ENCODE results near the gene C2CD2L. TPM values are rescaled to one million over a fixed set of nuclear protein-coding genes. Genes with fewer than 3 reads are reported as not detected.
"Not testable (repeated sequence)": the region's sequence is repeated elsewhere in the genome, so short reads cannot be mapped to it uniquely, and the experiment has no call there.

Gene C2CD2L
- total RNA-seq, 1 experiment from 2014 or later, result 10.3 TPM

GRCh38 chr11:119149786-119150275 lies 42.7 kb downstream of the C2CD2L start:
- no peak for DNase-seq (ENCODE audit: low read depth)

DNA sequence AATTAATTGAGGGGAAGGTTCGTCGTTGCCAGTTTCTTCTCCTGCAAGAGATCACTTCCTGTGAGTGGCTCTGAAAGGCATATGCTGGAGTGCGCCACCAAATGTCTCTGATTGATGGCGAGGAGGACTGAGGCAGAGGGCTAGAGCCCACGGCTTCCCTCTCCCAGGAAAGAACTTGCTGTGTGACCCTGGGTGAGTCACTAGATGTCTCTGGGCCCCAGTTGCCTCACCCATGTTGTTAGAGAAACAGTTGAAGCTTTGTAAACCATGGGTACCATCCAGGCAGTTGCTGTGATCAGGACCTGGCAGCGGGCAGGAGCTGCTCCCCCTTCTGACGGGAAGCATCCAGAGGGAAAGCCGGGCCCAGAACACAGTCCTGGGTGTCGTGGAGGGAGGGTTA lies 44.9 kb downstream of the C2CD2L start:
- DNase-seq (ENCODE audit: low read depth), result no peak

GRCh38 chr11:119152604-119153003 lies 45.5 kb downstream of the C2CD2L start:
- DNase-seq (ENCODE audit: low read depth), result no peak

GRCh38 chr11:119153049-119153818 lies 46.1 kb downstream of the C2CD2L start:
- DNase-seq (ENCODE audit: low read depth), result peak; percentile 33

- no peak for DNase-seq (ENCODE audit: low read depth)
Measured at GRCh38 chr11:119154178-119154577, 47.0 kb downstream of the C2CD2L start.

- DNase-seq (ENCODE audit: low read depth), result peak; percentile 47
Measured at GRCh38 chr11:119155733-119156492, 48.8 kb downstream of the C2CD2L start.

DNA sequence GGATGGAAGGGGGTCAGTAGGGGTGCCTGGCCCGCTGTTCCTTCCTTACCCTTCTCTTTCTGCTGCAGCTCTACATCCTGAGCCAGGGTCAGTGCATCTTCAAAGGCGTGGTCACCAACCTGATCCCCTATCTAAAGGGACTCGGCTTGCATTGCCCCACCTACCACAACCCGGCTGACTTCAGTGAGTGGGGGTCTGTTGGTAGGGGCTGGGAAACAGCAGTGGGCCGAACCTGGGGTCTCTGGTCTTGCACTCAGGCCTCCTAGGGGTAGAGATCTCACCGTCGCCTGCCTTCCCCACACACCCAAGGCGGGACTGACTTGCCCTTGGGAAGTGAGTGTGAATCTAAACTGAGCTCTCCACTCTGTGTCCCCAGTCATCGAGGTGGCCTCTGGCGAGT lies 49.4 kb downstream of the C2CD2L start:
- no peak for DNase-seq (ENCODE audit: low read depth)

DNA sequence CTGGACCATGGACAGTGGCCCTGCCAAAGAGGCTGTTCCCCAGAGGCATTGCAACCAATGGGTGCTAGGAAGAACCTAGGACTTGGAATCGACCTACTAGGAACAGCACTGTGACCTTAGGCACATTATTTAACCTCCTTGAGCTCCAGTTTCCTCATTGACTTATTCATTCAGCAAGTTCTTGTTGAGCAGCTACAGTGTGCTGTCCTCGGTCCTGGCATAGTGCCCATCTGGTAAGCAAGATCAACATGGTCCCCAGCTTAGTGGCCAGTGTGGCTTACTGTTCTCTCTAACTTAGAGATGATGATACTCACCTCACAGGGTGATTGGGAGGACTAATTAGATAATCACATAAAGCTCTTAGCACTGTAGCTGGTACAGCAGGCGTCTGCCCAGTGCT lies 49.9 kb downstream of the C2CD2L start:
- no peak for DNase-seq (ENCODE audit: low read depth)

GRCh38 chr11:119158467-119158866 lies 51.3 kb downstream of the C2CD2L start:
- DNase-seq (ENCODE audit: low read depth), result no peak

- no peak for DNase-seq (ENCODE audit: low read depth)
Measured at GRCh38 chr11:119160151-119160550, 53.0 kb downstream of the C2CD2L start.

DNA sequence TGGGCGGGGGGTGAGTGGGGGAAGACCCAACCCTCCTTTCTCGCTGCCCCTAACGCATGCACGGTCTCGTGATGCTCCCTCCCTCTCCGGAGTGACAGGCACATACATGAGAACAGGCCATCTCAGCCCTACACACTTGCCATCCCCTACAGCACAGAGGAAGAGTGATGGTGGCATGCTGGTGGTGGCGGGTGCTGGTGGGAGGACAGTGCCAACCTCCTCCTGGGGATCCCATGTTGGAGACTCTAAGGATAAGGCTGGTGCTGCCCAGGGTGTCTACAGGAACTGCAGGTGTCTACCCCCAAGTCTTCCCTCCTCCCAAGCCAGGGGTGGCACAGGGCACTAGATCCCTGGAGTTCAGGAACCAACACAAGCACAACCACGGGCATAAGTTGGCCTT lies 54.7 kb downstream of the C2CD2L start:
- DNase-seq (ENCODE audit: low read depth), result no peak

- peak; percentile 87 for DNase-seq (ENCODE audit: low read depth)
Measured at GRCh38 chr11:119166368-119167076, 59.4 kb downstream of the C2CD2L start.

DNA sequence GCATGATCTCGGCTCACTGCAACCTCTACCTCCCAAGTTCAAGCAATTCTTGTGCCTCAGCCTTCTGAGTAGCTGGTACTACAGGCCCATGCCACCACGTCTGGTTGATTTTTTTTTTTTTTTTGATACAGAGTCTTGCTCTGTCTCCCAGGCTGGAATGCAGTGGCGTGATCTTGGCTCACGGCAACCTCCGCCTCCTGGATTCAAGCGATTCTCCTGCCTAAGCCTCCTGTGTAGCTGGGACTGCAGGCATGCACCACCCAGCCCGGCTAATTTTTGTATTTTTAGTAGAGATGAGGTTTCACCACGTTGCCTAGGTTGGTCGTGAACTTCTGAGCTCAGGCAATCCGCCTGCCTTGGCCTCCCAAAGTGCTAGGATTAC lies 59.9 kb downstream of the C2CD2L start:
- not testable (repeated sequence) for DNase-seq (ENCODE audit: low read depth)

DNA sequence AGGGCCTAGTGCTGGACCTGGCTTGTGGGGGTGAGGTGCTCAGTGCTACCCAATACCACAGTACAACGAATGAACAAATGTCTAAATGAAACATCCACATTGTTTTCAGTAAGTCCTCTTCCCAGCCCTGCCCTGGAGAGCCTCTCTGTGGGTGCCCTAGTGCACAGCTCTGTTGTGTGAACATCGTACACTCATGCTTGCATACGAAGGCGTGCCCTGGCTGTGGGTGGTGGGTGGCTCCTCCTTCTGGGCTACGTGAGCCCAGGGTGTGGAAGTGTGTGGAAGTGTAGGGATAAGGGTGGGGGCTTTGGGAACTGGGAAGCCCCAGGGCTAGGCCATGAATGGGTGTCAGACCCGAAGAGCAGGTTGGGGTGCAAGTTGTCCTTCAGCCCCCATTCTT lies 60.8 kb downstream of the C2CD2L start:
- DNase-seq (ENCODE audit: low read depth), result no peak

Other genes with a start within 250 kb of the C2CD2L start
- not detected in 2 replicates for gene CXCR5, start 223.5 kb upstream of the C2CD2L start, total RNA-seq (2014; rRNA removed; shearing (Covaris generic))
- gene BCL9L, start 181.4 kb upstream of the C2CD2L start, total RNA-seq (2014; rRNA removed; shearing (Covaris generic)), result 15.9 and 27.4 TPM in 2 replicates
- not detected in 2 replicates for gene UPK2, start 151.0 kb upstream of the C2CD2L start, total RNA-seq (2014; rRNA removed; shearing (Covaris generic))
- gene FOXR1, start 135.6 kb upstream of the C2CD2L start, total RNA-seq (2014; rRNA removed; shearing (Covaris generic)), result not detected in 2 replicates
- gene CENATAC, start 109.2 kb upstream of the C2CD2L start, total RNA-seq (2014; rRNA removed; shearing (Covaris generic)), result 12.8 and 16.3 TPM in 2 replicates
- 1,736 and 1,882 TPM in 2 replicates for gene RPS25, start 89.0 kb upstream of the C2CD2L start, total RNA-seq (2014; rRNA removed; shearing (Covaris generic))
- gene TRAPPC4, start 88.6 kb upstream of the C2CD2L start, total RNA-seq (2014; rRNA removed; shearing (Covaris generic)), result 114 and 143 TPM in 2 replicates
- gene SLC37A4, start 76.5 kb upstream of the C2CD2L start, total RNA-seq (2014; rRNA removed; shearing (Covaris generic)), result 26.5 and 29.5 TPM in 2 replicates
- 152 and 234 TPM in 2 replicates for gene HYOU1, start 50.1 kb upstream of the C2CD2L start, total RNA-seq (2014; rRNA removed; shearing (Covaris generic))
- gene VPS11, start 39.5 kb upstream of the C2CD2L start, total RNA-seq (2014; rRNA removed; shearing (Covaris generic)), result 18.9 and 20.9 TPM in 2 replicates
- 17.2 and 18.5 TPM in 2 replicates for gene HMBS, start 22.5 kb upstream of the C2CD2L start, total RNA-seq (2014; rRNA removed; shearing (Covaris generic))
- 42.1 and 50.9 TPM in 2 replicates for gene DPAGT1, start 5.5 kb upstream of the C2CD2L start, total RNA-seq (2014; rRNA removed; shearing (Covaris generic))
- 10.8 and 20.1 TPM in 2 replicates for gene HINFP, start 14.2 kb downstream of the C2CD2L start, total RNA-seq (2014; rRNA removed; shearing (Covaris generic))
- 0.49 TPM in 1 of 2 replicates, not detected in the other for gene ABCG4, start 41.7 kb downstream of the C2CD2L start, total RNA-seq (2014; rRNA removed; shearing (Covaris generic))
- 15.9 and 16.8 TPM in 2 replicates for gene NLRX1, start 61.4 kb downstream of the C2CD2L start, total RNA-seq (2014; rRNA removed; shearing (Covaris generic))
- gene NHERF4, start 78.1 kb downstream of the C2CD2L start, total RNA-seq (2014; rRNA removed; shearing (Covaris generic)), result not detected in 2 replicates
- gene CBL, start 99.0 kb downstream of the C2CD2L start, total RNA-seq (2014; rRNA removed; shearing (Covaris generic)), result 9.0 and 18.8 TPM in 2 replicates
- 353 and 496 TPM in 2 replicates for gene MCAM, start 209.8 kb downstream of the C2CD2L start, total RNA-seq (2014; rRNA removed; shearing (Covaris generic))
- 9.5 and 16.1 TPM in 2 replicates for gene RNF26, start 227.2 kb downstream of the C2CD2L start, total RNA-seq (2014; rRNA removed; shearing (Covaris generic))
- gene C1QTNF5, start 233.5 kb downstream of the C2CD2L start, total RNA-seq (2014; rRNA removed; shearing (Covaris generic)), result 5.9 and 7.7 TPM in 2 replicates
- gene MFRP, start 239.4 kb downstream of the C2CD2L start, total RNA-seq (2014; rRNA removed; shearing (Covaris generic)), result not detected in 2 replicates

Data from M059J (cell line).